DOHH2 (cell line): ENCODE data around the gene RAD51B.

Source experiments
- EZH2phosphoT487 ChIP-seq: fragments of 200-600 bp; sonication (generic); IDR thresholded peaks from 2 replicates; pipeline ENCODE4 v1.6.1; 2017; ENCODE audit warnings: borderline replicate concordance, mild to moderate bottlenecking, antibody characterized with exemption, low read length, moderate library complexity, mixed read lengths
- TF ChIP-seq, protein P1 (sequence below): fragments of 200-600 bp; sonication (generic); IDR thresholded peaks from one replicate; pipeline ENCODE4 v1.5.1; 2014; ENCODE audit warnings: antibody characterized with exemption, mild to moderate bottlenecking, low read depth, low read length; ENCODE audit not compliant: poor library complexity, severe bottlenecking

DNA sequence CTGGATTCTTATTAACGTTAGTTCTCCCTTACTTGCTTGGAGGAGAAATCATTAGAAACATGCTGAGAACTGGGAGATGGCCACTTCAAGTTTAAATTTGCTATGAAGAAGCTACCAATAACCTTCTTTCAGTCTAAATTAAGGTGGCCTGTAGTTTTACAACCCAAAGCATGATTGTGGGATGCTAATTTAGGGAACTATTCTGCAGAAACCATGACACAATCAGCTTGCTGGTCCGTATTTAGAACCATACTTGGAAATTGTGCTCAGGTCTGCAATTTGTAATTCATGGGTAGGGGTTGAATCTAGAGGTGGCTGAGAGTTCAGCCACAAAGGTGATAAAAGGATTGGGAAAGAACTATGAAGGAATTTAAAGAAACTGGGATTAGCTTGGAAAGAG lies 405.7 kb downstream of the RAD51B start:
- TF ChIP-seq, protein P1, sequence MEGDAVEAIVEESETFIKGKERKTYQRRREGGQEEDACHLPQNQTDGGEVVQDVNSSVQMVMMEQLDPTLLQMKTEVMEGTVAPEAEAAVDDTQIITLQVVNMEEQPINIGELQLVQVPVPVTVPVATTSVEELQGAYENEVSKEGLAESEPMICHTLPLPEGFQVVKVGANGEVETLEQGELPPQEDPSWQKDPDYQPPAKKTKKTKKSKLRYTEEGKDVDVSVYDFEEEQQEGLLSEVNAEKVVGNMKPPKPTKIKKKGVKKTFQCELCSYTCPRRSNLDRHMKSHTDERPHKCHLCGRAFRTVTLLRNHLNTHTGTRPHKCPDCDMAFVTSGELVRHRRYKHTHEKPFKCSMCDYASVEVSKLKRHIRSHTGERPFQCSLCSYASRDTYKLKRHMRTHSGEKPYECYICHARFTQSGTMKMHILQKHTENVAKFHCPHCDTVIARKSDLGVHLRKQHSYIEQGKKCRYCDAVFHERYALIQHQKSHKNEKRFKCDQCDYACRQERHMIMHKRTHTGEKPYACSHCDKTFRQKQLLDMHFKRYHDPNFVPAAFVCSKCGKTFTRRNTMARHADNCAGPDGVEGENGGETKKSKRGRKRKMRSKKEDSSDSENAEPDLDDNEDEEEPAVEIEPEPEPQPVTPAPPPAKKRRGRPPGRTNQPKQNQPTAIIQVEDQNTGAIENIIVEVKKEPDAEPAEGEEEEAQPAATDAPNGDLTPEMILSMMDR: no peak
- no peak for TF ChIP-seq EZH2phosphoT487
